Mucosa of stomach (tissue), 1 donor: ENCODE results near the gene TCF19.
"Not testable (repeated sequence)": the region's sequence is repeated elsewhere in the genome, so short reads cannot be mapped to it uniquely, and the experiment has no call there.

ENCODE experiments used
- H3K27me3 ChIP-seq: one replicate; pipeline ENCODE4 v1.7.0; 2013; ENCODE audit warnings: mild to moderate bottlenecking, low read length; ENCODE audit not compliant: control insufficient read depth, insufficient read depth
- H3K36me3 ChIP-seq: one replicate; pipeline ENCODE4 v1.7.0; 2013; ENCODE audit warnings: low read length; ENCODE audit not compliant: control insufficient read depth, insufficient read depth
- H3K4me1 ChIP-seq: one replicate; pipeline ENCODE4 v1.7.0; 2013; ENCODE audit warnings: mild to moderate bottlenecking, low read length; ENCODE audit not compliant: control insufficient read depth, insufficient read depth
- H3K4me3 ChIP-seq: one replicate; pipeline ENCODE4 v1.7.0; 2013; ENCODE audit warnings: low read length
- H3K9ac ChIP-seq: one replicate; pipeline ENCODE4 v1.7.0; 2013; ENCODE audit warnings: mild to moderate bottlenecking, low read length, moderate library complexity
- H3K9me3 ChIP-seq: one replicate; pipeline ENCODE4 v1.7.0; 2013; ENCODE audit warnings: mild to moderate bottlenecking, low read length, moderate library complexity; ENCODE audit not compliant: control insufficient read depth
- donor health status: Pancreatic carcinoma.

TCF19 gene

DNA sequence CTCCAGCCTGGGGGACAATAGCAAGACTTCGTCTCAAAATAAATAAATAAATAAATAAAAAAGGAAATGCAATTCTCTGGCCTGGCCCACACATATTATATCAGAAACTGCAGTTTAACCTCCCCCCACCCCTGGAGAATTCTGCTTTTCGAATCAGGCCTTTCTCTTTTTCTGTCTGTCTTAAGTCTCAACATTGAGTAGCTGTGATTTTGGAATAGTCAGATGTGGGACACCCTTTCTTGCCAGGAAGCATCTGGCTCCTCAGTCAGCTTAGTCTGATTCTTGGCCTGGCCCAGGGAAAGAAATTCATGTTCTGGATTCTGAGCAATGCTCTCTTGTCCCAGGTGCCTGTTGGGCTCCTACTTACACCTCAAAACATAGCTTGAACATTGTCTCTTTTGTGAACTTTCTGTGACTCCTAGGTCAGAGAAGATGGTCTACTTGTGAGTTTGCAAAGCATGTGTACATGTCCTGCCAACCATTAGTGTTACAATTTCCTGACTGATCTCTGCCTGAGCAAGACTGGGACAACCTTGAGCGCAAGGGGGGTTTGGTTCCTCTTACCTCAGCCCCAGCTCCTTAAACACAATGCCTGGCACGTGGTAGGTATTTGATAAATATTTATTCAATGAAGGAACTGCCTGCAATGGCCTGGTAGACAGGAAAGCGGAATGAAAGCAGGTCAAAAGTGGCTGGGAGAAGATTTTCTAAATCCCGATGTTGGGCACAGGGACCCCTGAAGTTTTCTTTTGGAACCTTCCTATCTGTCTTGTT lies 35.9 kb downstream of the TCF19 start:
- Histone ChIP-seq H3K9me3 (no peaks in the 10 kb centered on the region), H3K27me3 (no peaks in the 10 kb centered on the region), H3K36me3 (no peaks in the 10 kb centered on the region), H3K4me1 (peaks cover 7% of the 10 kb centered on the region), H3K4me3 (no peak overlapping the region), H3K9ac (no peak overlapping the region)

DNA sequence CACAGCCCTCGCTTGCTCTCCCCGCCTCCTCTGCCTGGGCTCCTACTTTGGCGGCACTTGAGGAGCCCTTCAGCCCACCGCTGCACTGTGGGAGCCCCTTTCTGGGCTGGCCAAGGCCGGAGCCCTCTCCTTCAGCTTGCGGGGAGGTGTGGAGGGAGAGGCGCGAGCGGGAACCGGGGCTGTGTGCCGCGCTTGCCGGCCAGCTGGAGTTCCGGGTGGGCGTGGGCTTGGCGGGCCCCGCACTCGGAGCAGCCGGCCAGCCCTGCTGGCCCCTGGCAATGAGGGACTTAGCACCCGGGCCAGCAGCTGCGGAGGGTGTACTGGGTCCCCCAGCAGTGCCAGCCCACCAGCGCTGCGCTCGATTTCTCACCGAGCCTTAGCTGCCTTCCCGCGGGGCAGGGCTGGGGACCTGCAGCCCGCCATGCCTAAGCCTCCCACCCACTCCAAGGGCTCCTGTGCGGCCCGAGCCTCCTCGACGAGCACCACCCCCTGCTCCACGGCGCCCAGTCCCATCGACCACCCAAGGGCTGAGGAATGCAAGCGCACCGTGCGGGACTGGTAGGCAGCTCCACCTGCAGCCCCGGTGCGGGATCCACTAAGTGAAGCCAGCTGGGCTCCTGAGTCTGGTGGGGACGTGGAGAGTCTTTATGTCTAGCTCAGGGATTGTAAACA lies 37.1 kb downstream of the TCF19 start:
- H3K9me3 ChIP-seq, H3K27me3 ChIP-seq: not testable (repeated sequence)

DNA sequence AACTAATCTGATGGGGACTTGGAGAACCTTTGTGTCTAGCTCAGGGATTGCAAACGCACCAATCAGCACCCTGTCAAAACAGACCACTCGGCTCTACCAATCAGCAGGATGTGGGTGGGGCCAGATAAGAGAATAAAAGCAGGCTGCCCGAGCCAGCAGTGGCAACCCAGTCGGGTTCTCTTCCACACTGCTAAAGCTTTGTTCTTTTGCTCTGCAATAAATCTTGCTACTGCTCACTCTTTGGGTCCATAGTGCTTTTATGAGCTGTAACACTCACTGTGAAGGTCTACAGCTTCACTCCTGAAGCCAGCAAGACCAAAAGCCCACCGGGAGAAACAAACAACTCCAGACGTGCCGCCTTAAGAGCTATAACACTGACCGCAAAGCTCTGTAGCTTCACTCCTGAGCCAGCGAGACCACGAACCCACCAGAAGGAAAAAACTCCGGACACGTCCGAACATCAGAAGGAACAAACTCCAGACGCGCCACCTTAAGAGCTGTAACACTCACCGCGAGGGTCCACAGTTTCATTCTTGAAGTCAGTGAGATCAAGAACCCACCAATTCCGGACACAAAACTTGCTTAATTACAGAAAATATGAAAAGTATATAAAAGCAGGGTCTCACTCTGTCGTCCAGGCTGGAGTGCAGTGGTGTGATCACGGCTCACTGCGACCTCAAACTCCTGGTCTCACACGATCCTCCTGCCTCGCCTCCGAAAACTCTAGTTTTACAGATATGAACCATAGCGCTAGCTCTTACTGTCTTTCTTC lies 38.0 kb downstream of the TCF19 start:
- H3K4me3 ChIP-seq, H3K9me3 ChIP-seq, H3K9ac ChIP-seq, H3K27me3 ChIP-seq, H3K36me3 ChIP-seq: not testable (repeated sequence)
- H3K4me1 ChIP-seq = peaks cover 12% of the 10 kb centered on the region

More for the DNA sequence above, 37.1 kb downstream of the TCF19 start:
- H3K36me3 ChIP-seq, H3K4me3 ChIP-seq, H3K9ac ChIP-seq: not testable (repeated sequence)
- peaks cover 12% of the 10 kb centered on the region for H3K4me1 ChIP-seq

DNA sequence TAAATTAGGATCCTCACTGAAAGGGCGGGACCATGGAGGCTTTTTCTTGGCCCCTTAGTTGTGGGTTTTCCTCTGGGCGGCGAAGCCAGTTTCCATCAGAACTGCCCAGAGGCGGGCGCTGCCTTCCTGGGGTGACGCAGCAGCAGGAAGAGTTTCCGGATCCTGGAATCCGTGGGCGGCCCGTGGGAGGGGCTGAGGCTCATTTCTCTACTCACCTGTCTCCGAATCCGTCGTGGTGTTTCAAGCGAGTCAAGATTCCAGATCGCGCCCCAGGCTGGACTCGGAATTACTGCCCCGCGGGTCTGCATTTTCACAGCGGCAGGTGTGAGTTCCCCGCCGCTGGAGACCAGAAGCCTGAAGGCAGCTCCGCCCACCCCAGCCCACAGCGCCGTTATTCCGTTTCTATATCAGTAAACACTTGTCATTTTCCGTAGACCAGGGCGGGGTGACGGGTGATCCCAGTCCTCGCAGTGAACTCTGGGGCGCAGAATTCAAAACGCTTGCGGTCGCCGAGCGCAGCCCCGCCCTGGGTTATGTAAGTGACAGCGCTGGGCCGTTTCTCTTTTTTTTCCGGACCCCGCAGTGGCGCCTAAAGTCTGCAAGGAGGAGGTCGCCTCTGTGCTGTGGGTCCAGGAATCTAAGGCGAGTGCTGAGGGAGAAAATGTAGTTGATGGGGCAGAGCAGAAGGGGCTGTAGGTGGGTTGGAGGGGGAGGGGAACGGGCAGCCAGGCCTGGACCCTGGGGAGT lies 39.3 kb downstream of the TCF19 start:
- Histone ChIP-seq H3K9me3 (no peaks in the 10 kb centered on the region), H3K4me3 (peak overlapping the region; percentile 31), H3K9ac (peak overlapping the region; percentile 77), H3K4me1 (peaks cover 21% of the 10 kb centered on the region), H3K27me3 (no peaks in the 10 kb centered on the region), H3K36me3 (no peaks in the 10 kb centered on the region)

DNA sequence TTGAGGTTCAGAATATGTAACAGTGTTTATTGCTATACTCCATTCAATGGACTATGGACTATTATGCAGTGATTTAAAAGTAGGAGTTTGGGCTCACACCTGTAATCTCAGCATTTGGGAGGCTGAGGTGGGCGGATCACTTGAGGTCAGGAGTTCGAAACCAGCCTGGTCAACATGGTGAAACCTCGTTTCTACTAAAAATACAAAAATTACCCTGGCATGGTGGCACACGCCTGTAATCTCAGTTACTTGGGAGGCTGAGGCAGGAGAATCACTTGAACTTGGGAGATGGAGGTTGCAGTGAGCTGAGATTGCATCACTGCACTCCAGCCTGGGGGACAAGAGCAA lies 40.7 kb downstream of the TCF19 start:
- peaks cover 27% of the 10 kb centered on the region for H3K4me1 ChIP-seq
- H3K27me3 ChIP-seq, H3K36me3 ChIP-seq, H3K4me3 ChIP-seq, H3K9me3 ChIP-seq, H3K9ac ChIP-seq: not testable (repeated sequence)

DNA sequence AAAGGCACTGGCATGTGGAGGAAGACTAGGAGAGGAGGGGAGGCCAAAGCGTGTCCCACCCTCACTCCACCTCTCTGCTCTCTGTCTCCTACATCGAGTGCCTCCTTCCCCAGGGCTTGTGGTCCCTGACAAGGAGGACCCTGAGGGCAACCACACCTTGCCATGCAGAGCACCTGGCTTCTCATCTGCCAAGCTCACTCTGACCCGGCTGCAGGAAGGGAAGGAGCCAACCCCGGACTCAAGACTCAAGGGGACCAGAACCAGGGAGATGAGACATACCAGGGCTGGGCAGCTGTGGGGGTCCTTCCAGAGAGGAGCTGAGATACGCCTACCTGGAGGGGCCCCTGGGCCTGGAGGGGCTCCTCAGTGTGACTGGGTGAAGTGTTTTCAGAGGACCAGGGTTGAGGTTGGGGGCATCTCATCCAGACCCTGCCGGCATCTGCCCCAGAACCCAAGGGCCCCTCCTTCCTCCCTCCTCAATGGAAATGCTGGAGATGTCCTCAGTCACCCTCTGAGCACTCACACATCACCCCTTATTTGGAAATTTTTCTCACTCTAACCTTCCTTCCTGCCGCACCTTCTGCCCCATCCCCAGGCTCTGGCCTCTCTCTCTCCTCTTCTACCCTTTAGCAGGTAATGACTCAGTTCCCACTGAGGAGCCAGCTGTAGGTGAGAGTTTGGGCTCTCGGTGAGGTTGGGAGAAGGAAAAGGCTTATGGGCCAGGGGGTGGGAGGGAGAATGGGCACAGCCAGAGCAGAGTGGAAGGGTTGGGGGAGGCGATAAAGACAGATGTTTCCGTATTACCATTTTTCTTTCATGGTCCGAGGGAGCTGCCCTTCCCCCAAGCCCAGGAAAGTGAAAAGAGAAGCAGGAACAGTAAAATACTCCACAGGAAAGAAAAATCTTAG lies 44.1 kb downstream of the TCF19 start:
- Histone ChIP-seq H3K27me3 (no peaks in the 10 kb centered on the region), H3K9ac (peak overlapping the region; percentile 63), H3K36me3 (no peaks in the 10 kb centered on the region), H3K4me3 (no peak overlapping the region), H3K9me3 (no peaks in the 10 kb centered on the region), H3K4me1 (peaks cover 20% of the 10 kb centered on the region)

DNA sequence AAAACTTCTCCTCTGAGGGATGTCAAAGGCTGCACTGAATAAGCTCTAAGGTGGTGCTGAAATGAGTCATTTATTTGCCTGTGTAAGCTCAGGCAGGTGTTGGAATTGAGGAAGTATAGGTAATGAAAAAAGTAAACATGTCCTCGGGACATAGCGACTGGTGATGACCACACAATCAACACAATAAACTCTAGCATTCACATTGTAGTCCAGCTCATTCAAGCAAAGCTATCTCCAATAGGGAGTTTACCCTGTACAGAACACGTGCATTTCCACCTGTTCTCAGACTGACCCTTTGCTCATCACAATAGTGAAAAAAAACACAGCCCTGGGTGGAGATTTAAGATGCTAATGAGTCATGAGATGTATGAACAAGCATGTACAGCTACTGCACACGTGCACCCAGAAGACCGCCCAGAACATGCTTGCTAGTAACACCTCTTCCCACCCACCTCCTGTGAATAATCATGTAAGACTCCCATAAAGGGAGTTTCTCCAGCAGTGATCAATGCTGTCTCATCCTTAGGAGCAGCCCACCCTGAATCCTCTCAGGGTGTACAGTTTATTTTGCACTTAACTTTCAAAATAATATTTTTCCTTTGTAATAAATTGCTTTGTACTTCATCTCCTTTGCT lies 45.1 kb downstream of the TCF19 start:
- H3K4me3 ChIP-seq = peak overlapping the region; percentile 20
- no peaks in the 10 kb centered on the region for H3K9me3 ChIP-seq
- peaks cover 27% of the 10 kb centered on the region for H3K4me1 ChIP-seq
- peak overlapping the region; percentile 63 for H3K9ac ChIP-seq
- H3K36me3 ChIP-seq = no peaks in the 10 kb centered on the region
- no peaks in the 10 kb centered on the region for H3K27me3 ChIP-seq

DNA sequence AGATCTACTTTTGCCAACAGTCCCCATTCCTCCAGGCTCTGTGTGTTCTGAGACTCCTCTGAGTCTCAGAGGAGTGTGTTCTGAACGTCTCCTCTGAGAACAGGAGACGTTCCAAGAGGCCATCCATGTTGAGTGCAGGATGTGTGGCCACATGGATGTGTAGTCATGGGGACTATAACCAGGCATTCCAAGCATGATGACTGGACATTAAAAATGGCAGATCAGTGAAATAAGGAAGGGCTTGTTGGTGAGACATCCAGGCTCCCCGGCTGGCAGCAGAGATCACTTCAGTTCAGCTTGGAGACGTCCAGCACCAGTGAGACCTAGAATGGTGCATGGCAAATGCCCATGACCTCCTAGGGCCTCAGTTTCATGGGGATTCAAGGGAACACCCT lies 46.4 kb downstream of the TCF19 start:
- no peaks in the 10 kb centered on the region for H3K27me3 ChIP-seq

DNA sequence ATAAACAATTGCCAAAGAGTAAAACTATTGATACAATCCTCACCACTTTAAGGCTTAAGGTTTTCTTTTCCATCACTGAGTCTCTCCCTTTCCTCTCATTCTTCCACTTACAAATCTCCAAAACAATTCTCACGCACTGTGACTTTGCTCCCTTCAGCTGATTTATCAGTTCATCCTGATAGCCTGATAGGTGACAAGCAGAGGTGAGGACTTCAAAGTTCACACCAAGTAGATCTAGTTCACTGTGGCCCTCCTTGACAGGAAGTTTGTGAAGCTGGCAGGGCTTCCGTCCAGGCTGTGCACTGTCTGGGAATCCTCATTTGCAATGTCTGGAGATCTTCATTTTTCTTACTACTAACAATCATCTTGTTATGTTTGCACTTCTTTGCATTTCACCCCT lies 47.2 kb downstream of the TCF19 start:
- Histone ChIP-seq H3K4me3 (no peak overlapping the region), H3K27me3 (no peaks in the 10 kb centered on the region), H3K36me3 (no peaks in the 10 kb centered on the region), H3K9me3 (no peaks in the 10 kb centered on the region), H3K4me1 (peaks cover 27% of the 10 kb centered on the region), H3K9ac (no peak overlapping the region)

More for the DNA sequence above, 46.4 kb downstream of the TCF19 start:
- Histone ChIP-seq H3K4me1 (peaks cover 30% of the 10 kb centered on the region), H3K36me3 (no peaks in the 10 kb centered on the region), H3K9ac (no peak overlapping the region), H3K9me3 (no peaks in the 10 kb centered on the region), H3K4me3 (no peak overlapping the region)

DNA sequence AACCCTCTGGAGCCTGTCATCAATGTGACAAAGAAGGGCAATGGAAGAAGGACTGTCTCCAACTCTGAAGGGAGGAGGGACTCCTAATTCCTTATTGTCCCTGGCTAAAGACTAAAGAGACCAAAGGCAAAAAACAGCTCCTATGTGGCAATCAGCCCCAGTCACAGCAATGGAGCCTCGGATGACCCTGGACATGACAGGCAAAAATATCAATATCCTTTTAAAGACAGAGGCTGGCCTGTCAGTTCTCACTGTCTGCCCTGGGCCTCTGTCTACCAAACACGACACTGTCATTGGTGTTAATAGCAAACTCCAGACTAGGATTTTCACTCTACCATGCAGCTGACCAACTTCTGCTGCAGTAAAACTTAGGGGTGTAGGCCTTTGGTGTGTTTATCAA lies 50.1 kb downstream of the TCF19 start:
- no peak overlapping the region for H3K9ac ChIP-seq
- no peak overlapping the region for H3K4me3 ChIP-seq
- H3K9me3 ChIP-seq = no peaks in the 10 kb centered on the region
- H3K27me3 ChIP-seq = no peaks in the 10 kb centered on the region
- no peaks in the 10 kb centered on the region for H3K36me3 ChIP-seq
- peaks cover 12% of the 10 kb centered on the region for H3K4me1 ChIP-seq

DNA sequence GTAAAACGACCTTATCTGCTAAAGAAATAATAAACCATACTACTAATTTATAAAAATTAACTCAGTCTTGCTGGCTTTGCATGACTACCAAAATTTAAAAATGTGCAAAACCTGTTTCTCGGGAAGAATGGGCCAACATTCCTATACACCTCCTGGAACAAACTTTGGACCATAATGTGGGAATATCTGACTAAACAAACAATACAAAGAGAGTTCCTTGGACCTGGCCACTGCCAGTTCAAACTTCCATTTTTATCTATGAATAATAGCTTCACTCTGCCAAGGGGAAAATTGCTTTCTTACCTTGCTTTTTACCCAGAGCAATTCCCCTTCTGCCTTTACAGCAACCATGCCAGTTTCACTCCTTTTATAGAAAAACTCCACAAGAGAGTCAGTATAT lies 50.7 kb downstream of the TCF19 start:
- no peaks in the 10 kb centered on the region for H3K9me3 ChIP-seq
- no peaks in the 10 kb centered on the region for H3K36me3 ChIP-seq

More for the DNA sequence above, 50.7 kb downstream of the TCF19 start:
- H3K4me3 ChIP-seq = no peak overlapping the region
- H3K4me1 ChIP-seq = peaks cover 12% of the 10 kb centered on the region
- H3K9ac ChIP-seq = no peak overlapping the region
- H3K27me3 ChIP-seq = no peaks in the 10 kb centered on the region
